HUES64 (cell line): Measurements from ENCODE around the gene DENND4C.

Source experiments
- H3K27ac ChIP-seq: 2 replicates; pipeline ENCODE4 v1.7.0; 2013; ENCODE audit warnings: low read depth, low read length, inconsistent platforms
- H3K27me3 ChIP-seq: 2 replicates; pipeline ENCODE4 v1.6.1; 2013; ENCODE audit warnings: mild to moderate bottlenecking, low read length; ENCODE audit not compliant: insufficient read depth
- H3K36me3 ChIP-seq: 2 replicates; pipeline ENCODE4 v1.6.1; 2013; ENCODE audit warnings: mild to moderate bottlenecking, low read length; ENCODE audit not compliant: insufficient read depth
- H3K4me1 ChIP-seq: 2 replicates; pipeline ENCODE4 v1.6.1; 2013; ENCODE audit warnings: mild to moderate bottlenecking, low read length, moderate library complexity; ENCODE audit not compliant: insufficient read depth
- H3K4me3 ChIP-seq: 2 replicates; pipeline ENCODE4 v1.5.1; 2013; ENCODE audit warnings: mild to moderate bottlenecking, low read length, moderate library complexity
- H3K9ac ChIP-seq: 2 replicates; pipeline ENCODE4 v1.6.1; 2013; ENCODE audit warnings: mild to moderate bottlenecking, low read depth, low read length
- H3K9me3 ChIP-seq: 2 replicates; pipeline ENCODE4 v1.6.1; 2013; ENCODE audit warnings: low read depth, low read length; ENCODE audit not compliant: insufficient read depth
- WGBS: fragments of 150-250, 120-280 bp; methylation state at CpG from one replicate; pipeline ENCODE4 v1.1.7; 2013; ENCODE audit warnings: missing lambda C conversion rate; 5-methylcytosine and 5-hydroxymethylcytosine counted together

The DENND4C gene

DNA sequence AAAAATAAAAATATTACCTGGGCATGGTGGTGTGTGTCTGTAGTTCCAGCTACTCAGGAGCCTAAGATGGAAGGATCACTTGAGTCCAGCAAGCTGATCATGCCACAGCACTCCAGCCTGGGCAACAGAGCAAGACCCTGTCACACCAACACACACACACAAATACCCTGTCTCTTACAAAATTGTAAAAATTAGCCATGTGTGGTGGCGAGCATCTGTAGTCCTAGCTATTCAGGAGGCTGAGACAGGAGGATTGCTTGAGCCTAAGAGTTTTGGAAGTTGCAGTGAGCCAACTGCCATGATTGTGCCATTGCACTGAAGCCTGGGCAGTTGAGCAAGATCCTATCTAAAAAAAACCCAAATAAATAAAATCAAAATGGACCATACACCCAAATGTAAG is 32.1 kb upstream of the DENND4C start:
- WGBS = 88% methylated on average over 1 of the region's 1 CpG
- peaks cover 7% of the 10 kb centered on the region; the same call in 1 of the 2 replicates for H3K4me1 ChIP-seq
- H3K9me3 ChIP-seq = no peaks in the 10 kb centered on the region
- no peaks in the 10 kb centered on the region for H3K36me3 ChIP-seq
- no peak overlapping the region for H3K4me3 ChIP-seq
- H3K27ac ChIP-seq = no peak overlapping the region
- H3K9ac ChIP-seq = no peak overlapping the region
- H3K27me3 ChIP-seq = no peaks in the 10 kb centered on the region

DNA sequence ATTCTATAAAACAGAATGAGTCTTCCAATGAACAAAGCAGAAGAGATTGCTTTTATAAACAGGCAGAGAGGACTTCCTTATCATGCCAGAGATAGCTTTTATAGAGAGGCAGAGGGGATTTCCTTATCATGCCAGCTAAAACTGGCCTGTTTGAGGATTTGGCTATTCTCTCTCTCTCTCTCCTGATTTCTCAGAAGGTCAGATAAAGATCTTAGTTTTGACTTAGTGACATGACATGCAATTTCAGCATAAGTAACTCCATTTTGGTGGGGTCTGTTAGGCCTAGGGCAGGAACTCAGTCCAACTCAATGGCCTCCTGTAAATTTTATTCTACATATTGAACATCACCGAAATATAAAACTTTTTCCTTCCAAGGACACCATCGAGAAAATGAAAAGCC is 31.5 kb upstream of the DENND4C start:
- Histone ChIP-seq H3K9ac (no peak overlapping the region), H3K27ac (no peak overlapping the region), H3K9me3 (no peaks in the 10 kb centered on the region), H3K27me3 (no peaks in the 10 kb centered on the region), H3K36me3 (no peaks in the 10 kb centered on the region), H3K4me3 (no peak overlapping the region), H3K4me1 (peaks cover 7% of the 10 kb centered on the region; the same call in 1 of the 2 replicates)
- no CpG with 5 or more reads among the region's 2 CpGs for WGBS

DNA sequence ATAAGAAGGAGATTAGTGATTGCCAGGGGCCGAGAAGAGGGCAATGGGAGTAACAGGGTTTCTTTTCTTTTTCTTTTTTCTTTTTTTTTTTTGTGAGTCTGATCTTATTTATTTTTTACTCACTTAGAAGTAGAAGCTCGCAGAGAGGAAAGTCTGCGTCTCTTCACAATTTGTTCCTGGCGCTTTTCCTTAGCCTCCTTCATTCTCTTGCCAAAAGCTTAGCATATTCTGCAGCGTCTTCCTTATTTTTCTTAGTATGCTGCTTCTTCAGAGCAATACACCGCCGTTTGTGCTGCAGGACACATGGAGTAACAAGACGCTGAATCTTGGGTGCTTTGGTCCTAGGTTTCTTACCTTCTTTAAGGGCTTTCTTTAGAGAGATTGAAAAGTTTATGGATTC is 30.3 kb upstream of the DENND4C start:
- Histone ChIP-seq H3K9ac (no peak overlapping the region), H3K36me3 (no peaks in the 10 kb centered on the region), H3K27me3 (no peaks in the 10 kb centered on the region), H3K9me3 (no peaks in the 10 kb centered on the region), H3K4me1 (peaks cover 7% of the 10 kb centered on the region; the same call in 1 of the 2 replicates), H3K27ac (no peak overlapping the region), H3K4me3 (no peak overlapping the region)
- 94% methylated on average over 6 of the region's 8 CpGs for WGBS

DNA sequence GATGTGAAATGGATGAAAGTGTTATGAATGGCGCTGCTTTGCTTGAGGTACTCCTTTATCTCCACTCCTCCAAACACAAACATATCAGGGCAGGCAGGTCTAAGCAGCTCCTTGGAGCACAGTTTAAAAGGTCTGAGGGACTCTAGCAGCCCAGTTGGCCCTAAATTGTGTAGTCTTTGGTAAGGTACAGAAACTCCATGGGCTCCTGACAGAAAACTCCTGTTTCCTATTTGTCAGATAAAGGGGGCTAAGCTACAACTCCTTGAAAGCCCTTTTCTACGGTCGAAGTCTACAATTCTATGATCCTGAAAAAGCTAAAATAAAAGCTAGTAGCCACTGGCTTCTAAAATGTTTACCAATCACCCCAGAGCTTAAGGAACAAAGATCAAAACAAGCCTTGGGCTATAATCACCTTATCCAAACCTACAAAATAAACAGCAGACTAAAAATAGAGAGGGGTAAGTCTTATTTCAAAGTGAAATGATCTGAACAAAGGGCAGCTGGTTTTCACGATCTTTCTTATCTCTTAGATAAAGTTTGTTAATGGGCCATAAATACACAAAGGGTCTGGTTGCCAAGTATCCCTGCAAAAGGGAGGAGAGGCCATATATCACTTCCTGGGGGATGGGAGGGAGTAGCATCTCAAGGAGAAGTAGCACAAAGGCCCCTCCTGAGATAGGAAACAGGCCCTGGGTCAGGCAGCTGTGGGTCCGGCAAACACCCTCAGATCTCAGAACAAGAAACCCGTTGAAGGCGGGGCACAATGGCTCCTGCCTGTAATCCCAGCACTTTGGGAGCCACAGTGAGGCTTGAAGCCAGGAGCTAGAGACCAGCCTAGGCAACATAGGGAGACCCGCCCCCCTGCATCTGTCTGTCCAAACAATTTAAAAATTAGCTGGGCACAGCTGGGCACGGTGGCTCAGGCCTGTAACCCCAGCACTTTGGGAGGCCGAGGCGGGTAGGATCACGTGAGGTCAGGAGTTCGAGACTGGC is 28.3 kb upstream of the DENND4C start:
- Histone ChIP-seq H3K9ac (no peak overlapping the region), H3K9me3 (no peaks in the 10 kb centered on the region), H3K4me3 (no peak overlapping the region), H3K27ac (no peak overlapping the region), H3K36me3 (no peaks in the 10 kb centered on the region), H3K27me3 (no peaks in the 10 kb centered on the region), H3K4me1 (peaks cover 7% of the 10 kb centered on the region; the same call in 1 of the 2 replicates)
- WGBS = 79% methylated on average over 12 of the region's 13 CpGs

GRCh38 chr9:19203058-19203457 is 27.4 kb upstream of the DENND4C start:
- no peak overlapping the region for H3K27ac ChIP-seq
- H3K4me3 ChIP-seq = no peak overlapping the region
- H3K9me3 ChIP-seq = no peaks in the 10 kb centered on the region
- H3K4me1 ChIP-seq = peaks cover 7% of the 10 kb centered on the region; the same call in 1 of the 2 replicates
- no peaks in the 10 kb centered on the region for H3K27me3 ChIP-seq
- 83% methylated on average over 4 of the region's 5 CpGs for WGBS
- H3K9ac ChIP-seq = no peak overlapping the region
- no peaks in the 10 kb centered on the region for H3K36me3 ChIP-seq

- WGBS = 90% methylated on average over 1 of the region's 1 CpG
- H3K9ac ChIP-seq = 0 out of 2 replicates have a peak overlapping the region, but pooled peaks have one; percentile 26
- H3K27me3 ChIP-seq = no peaks in the 10 kb centered on the region
- no peak overlapping the region for H3K4me3 ChIP-seq
- no peak overlapping the region for H3K27ac ChIP-seq
- H3K9me3 ChIP-seq = no peaks in the 10 kb centered on the region
- H3K36me3 ChIP-seq = no peaks in the 10 kb centered on the region
- peaks cover 1% of the 10 kb centered on the region for H3K4me1 ChIP-seq
Observed at GRCh38 chr9:19208653-19209052, 21.8 kb upstream of the DENND4C start.

- Histone ChIP-seq H3K9ac (no peak overlapping the region), H3K27ac (no peak overlapping the region), H3K9me3 (no peaks in the 10 kb centered on the region), H3K27me3 (no peaks in the 10 kb centered on the region), H3K4me3 (no peak overlapping the region), H3K4me1 (peaks cover 6% of the 10 kb centered on the region), H3K36me3 (no peaks in the 10 kb centered on the region)
- 87% methylated on average over 4 of the region's 4 CpGs for WGBS
Observed at GRCh38 chr9:19209188-19209587, 21.3 kb upstream of the DENND4C start.

DNA sequence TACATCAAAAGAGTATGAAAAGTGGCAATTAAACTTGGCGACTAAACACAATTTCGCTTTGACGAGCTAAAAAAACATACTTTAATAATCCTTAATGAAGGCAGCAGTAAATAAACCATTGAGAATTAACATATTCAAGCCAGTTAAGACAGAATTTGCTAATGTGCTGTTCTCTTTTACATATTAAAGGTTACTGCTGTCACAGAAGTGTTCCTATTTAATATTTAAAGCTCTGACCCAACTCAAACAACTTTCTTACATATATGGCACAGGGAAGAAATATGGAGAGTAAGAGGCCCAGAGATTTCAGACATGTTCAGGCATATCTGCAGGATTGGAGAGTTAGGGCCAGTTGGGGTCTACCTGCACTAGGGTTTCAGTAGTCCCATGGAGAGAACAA is 16.7 kb upstream of the DENND4C start:
- H3K4me1 ChIP-seq = peaks cover 6% of the 10 kb centered on the region
- no peak overlapping the region for H3K4me3 ChIP-seq
- H3K9me3 ChIP-seq = no peaks in the 10 kb centered on the region
- no peak overlapping the region for H3K27ac ChIP-seq
- no peaks in the 10 kb centered on the region for H3K36me3 ChIP-seq
- H3K9ac ChIP-seq = no peak overlapping the region
- H3K27me3 ChIP-seq = no peaks in the 10 kb centered on the region
- WGBS = 79% methylated on average over 3 of the region's 3 CpGs

DNA sequence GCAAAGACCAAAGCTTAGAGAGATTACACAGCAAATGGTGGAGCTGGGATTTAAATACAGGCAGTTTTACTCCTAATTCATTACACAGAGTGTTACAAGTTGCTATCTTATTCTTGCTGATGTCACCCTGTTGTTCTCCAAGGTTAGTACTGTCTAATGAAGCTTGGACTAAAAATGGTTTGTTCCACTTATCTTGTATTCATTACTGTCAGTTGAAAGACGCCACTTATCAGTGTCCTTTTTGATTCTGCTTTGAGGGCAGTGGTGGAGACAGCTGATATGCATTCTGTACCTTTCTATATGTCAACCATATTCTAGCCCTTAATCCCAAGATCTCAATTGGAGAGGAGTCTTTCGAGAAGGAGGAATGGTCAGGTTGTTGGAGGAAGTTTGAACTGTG is 14.0 kb upstream of the DENND4C start:
- Histone ChIP-seq H3K4me1 (peaks cover 6% of the 10 kb centered on the region; the same call in 1 of the 2 replicates), H3K9me3 (no peaks in the 10 kb centered on the region), H3K4me3 (no peak overlapping the region), H3K27me3 (no peaks in the 10 kb centered on the region), H3K9ac (no peak overlapping the region), H3K27ac (no peak overlapping the region), H3K36me3 (no peaks in the 10 kb centered on the region)
- WGBS = 97% methylated on average over 2 of the region's 2 CpGs

GRCh38 chr9:19221326-19221725 is 9.2 kb upstream of the DENND4C start:
- H3K36me3 ChIP-seq = no peaks in the 10 kb centered on the region
- no peak overlapping the region for H3K9ac ChIP-seq
- H3K27ac ChIP-seq = no peak overlapping the region
- H3K4me3 ChIP-seq = no peak overlapping the region
- H3K4me1 ChIP-seq = no peaks in the 10 kb centered on the region
- no peaks in the 10 kb centered on the region for H3K9me3 ChIP-seq
- WGBS = 78% methylated on average over 10 of the region's 10 CpGs
- no peaks in the 10 kb centered on the region for H3K27me3 ChIP-seq

- Histone ChIP-seq H3K27ac (no peak overlapping the region), H3K9ac (no peak overlapping the region), H3K4me3 (no peak overlapping the region), H3K27me3 (no peaks in the 10 kb centered on the region), H3K36me3 (no peaks in the 10 kb centered on the region), H3K9me3 (no peaks in the 10 kb centered on the region), H3K4me1 (no peaks in the 10 kb centered on the region)
- 85% methylated on average over 4 of the region's 4 CpGs for WGBS
Observed at GRCh38 chr9:19223724-19224123, 6.8 kb upstream of the DENND4C start.
